GM18505 (cell line): ENCODE measurements around the gene MED16.

ENCODE experiments used
- ATAC-seq: cut with Tn5 transposase; IDR thresholded peaks from one replicate; pipeline ENCODE4 v1.9.1; 2021; ENCODE audit not compliant: unreplicated experiment
- POLR2A ChIP-seq: IDR thresholded peaks from 4 replicates; pipeline ENCODE4 v1.6.1; 2011; ENCODE audit warnings: borderline replicate concordance; ENCODE audit not compliant: insufficient read depth, insufficient read length; ENCODE audit errors: extremely low read depth

The MED16 gene

GRCh38 chr19:932648-933552 is 39.9 kb upstream of the MED16 start:
- ATAC-seq, result no peak
- no peak for TF ChIP-seq POLR2A

- TF ChIP-seq POLR2A, result no peak
- no peak for ATAC-seq
Observed at GRCh38 chr19:931860-932647, 39.1 kb upstream of the MED16 start.

GRCh38 chr19:929891-930258 is 36.9 kb upstream of the MED16 start:
- TF ChIP-seq POLR2A, result no peak
- no peak for ATAC-seq

GRCh38 chr19:929203-929890 is 36.4 kb upstream of the MED16 start:
- TF ChIP-seq POLR2A, result no peak
- ATAC-seq, result no peak

GRCh38 chr19:928471-929202 is 35.6 kb upstream of the MED16 start:
- ATAC-seq, result no peak
- no peak for TF ChIP-seq POLR2A

- ATAC-seq, result no peak
- no peak for TF ChIP-seq POLR2A
Observed at GRCh38 chr19:927780-928401, 34.9 kb upstream of the MED16 start.

GRCh38 chr19:927351-927779 is 34.4 kb upstream of the MED16 start:
- TF ChIP-seq POLR2A, result no peak
- no peak for ATAC-seq

GRCh38 chr19:926589-927350 is 33.8 kb upstream of the MED16 start:
- TF ChIP-seq POLR2A, result peak; percentile 66
- ATAC-seq, result no peak

- no peak for TF ChIP-seq POLR2A
- no peak for ATAC-seq
Observed at GRCh38 chr19:926323-926588, 33.3 kb upstream of the MED16 start.

GRCh38 chr19:925526-926322 is 32.7 kb upstream of the MED16 start, which contains the start of gene ARID3A:
ARID3A (plus strand) TSS chr19:926035; CDS start chr19:929529, 3,494 bp downstream.
- ATAC-seq, result peak; percentile 39
- TF ChIP-seq POLR2A, result peak; percentile 61

GRCh38 chr19:925087-925525 is 32.1 kb upstream of the MED16 start:
- peak; percentile 28 for ATAC-seq
- TF ChIP-seq POLR2A, result peak; percentile 49
